ENCODE measurements around the gene GOSR2. TPM values are rescaled to one million over a fixed set of nuclear protein-coding genes. Genes with fewer than 3 reads are reported as not detected.

GOSR2 gene
- total RNA-seq, 1 experiment from 2014 or later = 52.9 TPM

DNA sequence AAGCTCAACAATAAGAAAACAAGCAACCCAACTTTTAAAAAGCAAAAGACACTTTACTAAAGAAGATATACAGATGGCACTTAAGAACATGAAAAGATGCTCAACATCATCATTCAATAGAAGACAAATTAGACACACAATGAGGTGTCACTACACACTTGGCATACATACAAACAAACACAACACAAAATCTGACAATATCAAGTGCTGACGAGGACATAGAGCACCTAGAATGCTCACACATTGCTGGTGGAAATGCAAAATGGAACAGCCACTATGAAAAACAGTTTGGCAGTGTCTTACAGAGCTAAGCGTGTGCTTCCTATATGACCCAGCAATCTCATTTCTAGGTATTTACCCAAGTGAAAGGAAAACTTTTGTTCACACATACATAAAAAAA lies 37.2 kb downstream of the GOSR2 start (continued):
- TF ChIP-seq SIN3A (IDR thresholded peaks at IDR 0.05; ENCODE audit: low read depth) (no peak), POLR2A (IDR thresholded peaks at IDR 0.05; ENCODE audit: borderline replicate concordance, extremely low read depth, insufficient read depth, insufficient read length) (no peak), EZH2phosphoT487 (IDR thresholded peaks at IDR 0.05; ENCODE audit: borderline replicate concordance) (no peak), EZH2 (IDR thresholded peaks at IDR 0.05) (no peak), SRF (IDR thresholded peaks at IDR 0.05; ENCODE audit: low read depth) (no peak)
- TF ChIP-seq, protein P1, sequence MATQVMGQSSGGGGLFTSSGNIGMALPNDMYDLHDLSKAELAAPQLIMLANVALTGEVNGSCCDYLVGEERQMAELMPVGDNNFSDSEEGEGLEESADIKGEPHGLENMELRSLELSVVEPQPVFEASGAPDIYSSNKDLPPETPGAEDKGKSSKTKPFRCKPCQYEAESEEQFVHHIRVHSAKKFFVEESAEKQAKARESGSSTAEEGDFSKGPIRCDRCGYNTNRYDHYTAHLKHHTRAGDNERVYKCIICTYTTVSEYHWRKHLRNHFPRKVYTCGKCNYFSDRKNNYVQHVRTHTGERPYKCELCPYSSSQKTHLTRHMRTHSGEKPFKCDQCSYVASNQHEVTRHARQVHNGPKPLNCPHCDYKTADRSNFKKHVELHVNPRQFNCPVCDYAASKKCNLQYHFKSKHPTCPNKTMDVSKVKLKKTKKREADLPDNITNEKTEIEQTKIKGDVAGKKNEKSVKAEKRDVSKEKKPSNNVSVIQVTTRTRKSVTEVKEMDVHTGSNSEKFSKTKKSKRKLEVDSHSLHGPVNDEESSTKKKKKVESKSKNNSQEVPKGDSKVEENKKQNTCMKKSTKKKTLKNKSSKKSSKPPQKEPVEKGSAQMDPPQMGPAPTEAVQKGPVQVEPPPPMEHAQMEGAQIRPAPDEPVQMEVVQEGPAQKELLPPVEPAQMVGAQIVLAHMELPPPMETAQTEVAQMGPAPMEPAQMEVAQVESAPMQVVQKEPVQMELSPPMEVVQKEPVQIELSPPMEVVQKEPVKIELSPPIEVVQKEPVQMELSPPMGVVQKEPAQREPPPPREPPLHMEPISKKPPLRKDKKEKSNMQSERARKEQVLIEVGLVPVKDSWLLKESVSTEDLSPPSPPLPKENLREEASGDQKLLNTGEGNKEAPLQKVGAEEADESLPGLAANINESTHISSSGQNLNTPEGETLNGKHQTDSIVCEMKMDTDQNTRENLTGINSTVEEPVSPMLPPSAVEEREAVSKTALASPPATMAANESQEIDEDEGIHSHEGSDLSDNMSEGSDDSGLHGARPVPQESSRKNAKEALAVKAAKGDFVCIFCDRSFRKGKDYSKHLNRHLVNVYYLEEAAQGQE (IDR thresholded peaks at IDR 0.05; ENCODE audit: low read depth) = no peak

DNA sequence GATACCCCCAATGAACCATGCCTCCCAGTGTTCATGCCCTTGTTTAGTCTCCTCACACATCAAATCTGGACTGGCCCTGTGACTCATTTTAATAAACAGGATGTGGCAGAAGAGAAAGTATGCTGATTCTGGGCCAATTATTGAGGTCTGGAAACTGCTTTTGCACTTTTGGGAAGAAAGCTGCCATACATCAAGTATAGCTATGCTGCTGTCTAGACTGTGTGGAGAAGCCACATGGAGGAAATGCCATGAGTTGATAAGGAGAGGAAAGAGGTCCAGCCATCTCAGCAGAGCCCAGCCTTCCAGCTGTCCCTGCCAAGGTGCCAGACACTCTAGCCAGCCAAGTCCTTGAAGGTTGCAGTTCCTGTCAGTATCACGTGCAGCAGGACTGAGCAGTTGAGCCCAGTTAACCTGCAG lies 39.4 kb downstream of the GOSR2 start:
- POLR2A ChIA-PET = interaction anchor here (0.7 to 0.9 kb wide), 2 partner anchors 20 to 38 kb away, joined by 3 read pairs; no protein-coding TSS in a partner anchor

More for the DNA sequence above, 39.4 kb downstream of the GOSR2 start:
- ChIA-PET RAD21 (ENCODE audit: low non-redundant PET in 1 of 2, low total read pairs in 2 of 2, uncharacterized antibody in 2 of 2, unreplicated experiment in 2 of 2) (no interaction called here), CTCF (interaction anchor here (1.9 kb wide), 1 partner anchor 20 kb away, joined by 10 read pairs; no protein-coding TSS in a partner anchor)
- no peak for DNase-seq (ENCODE audit: low read depth, low spot score)
- Histone ChIP-seq H3K79me2 (ENCODE audit: insufficient read depth, low read length) (no peaks in the 10 kb centered on the region), H3K27ac (ENCODE audit: low read depth, low read length) (no peak overlapping the region), H3K9me2 (ENCODE audit: insufficient read depth) (peaks cover 3% of the 10 kb centered on the region; the same call in 1 of the 2 replicates), H3K27me3 (ENCODE audit: insufficient read depth, low read length) (no peaks in the 10 kb centered on the region), H4K20me1 (ENCODE audit: insufficient read depth) (no peaks in the 10 kb centered on the region), H2AFZ (ENCODE audit: low read depth, low read length, poor library complexity, severe bottlenecking) (no peak overlapping the region), H3K4me1 (ENCODE audit: control insufficient read depth in 1 of 2, insufficient read depth in 2 of 2, low read length in 2 of 2) (peaks cover 0 to 9% of the 10 kb centered on the region in 2 experiments; a peak in 2 of 4 replicates), H3K36me3 (ENCODE audit: control insufficient read depth in 1 of 2, insufficient read depth in 2 of 2, low read length in 2 of 2) (no peaks in the 10 kb centered on the region), H3K9me3 (ENCODE audit: control insufficient read depth in 1 of 2, insufficient read depth in 1 of 2, low read depth in 1 of 2, low read length in 2 of 2) (no peaks in the 10 kb centered on the region), H3K9ac (ENCODE audit: low read length) (no peak overlapping the region), H3K4me2 (ENCODE audit: low read length) (0 out of 2 replicates have a peak overlapping the region, but pooled peaks have one; percentile 8), H3K4me3 (replicated peaks in 1 of 2; ENCODE audit: low read depth in 1 of 2, low read length in 2 of 2) (no peak overlapping the region)
- ATAC-seq = peak; percentile 66
- intact Hi-C loops (cut with micrococcal nuclease) = no loop called here
- BruUV-seq (replicated peaks) = no TSS peak
- TF ChIP-seq CEBPB (IDR thresholded peaks at IDR 0.05; ENCODE audit: low read depth) (no peak), EZH2phosphoT487 (IDR thresholded peaks at IDR 0.05; ENCODE audit: borderline replicate concordance) (no peak), FOSL1 (IDR thresholded peaks at IDR 0.05; ENCODE audit: low read depth) (no peak)
- TF ChIP-seq, protein P2, sequence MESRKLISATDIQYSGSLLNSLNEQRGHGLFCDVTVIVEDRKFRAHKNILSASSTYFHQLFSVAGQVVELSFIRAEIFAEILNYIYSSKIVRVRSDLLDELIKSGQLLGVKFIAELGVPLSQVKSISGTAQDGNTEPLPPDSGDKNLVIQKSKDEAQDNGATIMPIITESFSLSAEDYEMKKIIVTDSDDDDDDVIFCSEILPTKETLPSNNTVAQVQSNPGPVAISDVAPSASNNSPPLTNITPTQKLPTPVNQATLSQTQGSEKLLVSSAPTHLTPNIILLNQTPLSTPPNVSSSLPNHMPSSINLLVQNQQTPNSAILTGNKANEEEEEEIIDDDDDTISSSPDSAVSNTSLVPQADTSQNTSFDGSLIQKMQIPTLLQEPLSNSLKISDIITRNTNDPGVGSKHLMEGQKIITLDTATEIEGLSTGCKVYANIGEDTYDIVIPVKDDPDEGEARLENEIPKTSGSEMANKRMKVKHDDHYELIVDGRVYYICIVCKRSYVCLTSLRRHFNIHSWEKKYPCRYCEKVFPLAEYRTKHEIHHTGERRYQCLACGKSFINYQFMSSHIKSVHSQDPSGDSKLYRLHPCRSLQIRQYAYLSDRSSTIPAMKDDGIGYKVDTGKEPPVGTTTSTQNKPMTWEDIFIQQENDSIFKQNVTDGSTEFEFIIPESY (IDR thresholded peaks at IDR 0.05; ENCODE audit: extremely low read depth, insufficient replicate concordance, low read length) = no peak

Data from HCT116 (cell line).